Peyer's patch (tissue), 4 donors: ENCODE data around the gene KRT77.

Source experiments
- CTCF ChIP-seq, 6 experiments: fragments of 450-650 bp in 4 of 6; fragments of 200-600 bp in 2 of 6; sonication (generic) in 1 of 6; IDR thresholded peaks; one replicate each; pipeline ENCODE4 v1.5.1; 2017 to 2019; ENCODE audit warnings: antibody characterized with exemption in 6 of 6, mild to moderate bottlenecking in 3 of 6, moderate library complexity in 1 of 6
- POLR2A ChIP-seq, 2 donors: fragments of 450-650 bp; IDR thresholded peaks; one replicate each; pipeline ENCODE4 v1.5.1; 2017; ENCODE audit warnings: antibody characterized with exemption in 2 of 2, mild to moderate bottlenecking in 2 of 2, moderate library complexity in 2 of 2

DNA sequence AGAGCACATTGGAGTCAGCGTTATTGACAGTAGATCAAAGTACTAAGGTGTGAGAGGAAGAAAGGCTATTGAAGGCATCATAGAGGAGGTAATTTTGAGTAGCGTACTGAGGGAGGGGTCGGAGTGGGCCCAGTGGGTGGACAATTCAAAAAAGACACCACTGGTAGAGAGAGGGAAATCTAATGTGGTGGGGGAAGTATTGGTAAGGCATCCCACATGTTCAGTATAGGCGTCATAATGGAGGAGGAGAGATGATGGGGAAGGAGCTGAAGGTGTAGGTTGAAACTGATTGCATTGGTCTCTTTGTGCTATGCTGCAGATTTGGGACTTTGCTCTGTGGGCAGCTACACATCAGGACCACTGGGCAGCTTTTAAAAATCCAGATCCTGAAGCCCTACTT, 23.7 kb upstream of the KRT77 start:
- TF ChIP-seq CTCF (IDR thresholded peaks at IDR 0.05) (no peak), POLR2A (IDR thresholded peaks at IDR 0.05) (no peak)
